WTC11 (cell line): ENCODE data around the gene KNOP1. TPM values are rescaled to one million over a fixed set of nuclear protein-coding genes. Genes with fewer than 3 reads are reported as not detected.

Source experiments
- ATAC-seq: fragments of 200-7000 bp; cut with Tn5 transposase; 2 replicates; pipeline ENCODE4 v1.10.0; 2021; ENCODE audit warnings: mild to moderate bottlenecking, moderate library complexity
- CTCF ChIA-PET: fragments of 300-600 bp; sonication (Branson Sonifier 250); formaldehyde crosslinking; loops from one replicate; lab custom pipeline; 2021; ENCODE audit warnings: antibody characterized with exemption; lab: Charles Lee
- POLR2A ChIA-PET: fragments of 350-600 bp; sonication (Branson Sonifier 250); formaldehyde crosslinking; loops from one replicate; lab custom pipeline; 2021; ENCODE audit warnings: antibody characterized with exemption; lab: Charles Lee
- DNase-seq: peaks from one replicate; pipeline ENCODE4 v3.0.0; 2021; ENCODE audit warnings: low spot score
- H3K27ac Mint-ChIP-seq: 2 replicates; pipeline ENCODE4 v1.8.0; 2021; ENCODE audit warnings: mixed read lengths
- H3K27me3 Mint-ChIP-seq: 2 replicates; pipeline ENCODE4 v1.8.0; 2021; ENCODE audit warnings: low read depth, mild to moderate bottlenecking, moderate library complexity, mixed read lengths
- H3K36me3 Mint-ChIP-seq: 2 replicates; pipeline ENCODE4 v1.8.0; 2021; ENCODE audit warnings: mixed read lengths
- H3K4me1 Mint-ChIP-seq: 2 replicates; pipeline ENCODE4 v1.8.0; 2022; ENCODE audit warnings: mixed read lengths
- H3K4me3 Mint-ChIP-seq: 2 replicates; pipeline ENCODE4 v1.8.0; 2021; ENCODE audit warnings: mild to moderate bottlenecking, moderate library complexity, mixed read lengths
- H3K9me3 Mint-ChIP-seq: 2 replicates; pipeline ENCODE4 v1.8.0; 2021; ENCODE audit warnings: mixed read lengths
- ERG ChIP-seq: fragments of 250-450 bp; sonication (Bioruptor Pico); IDR thresholded peaks from 2 replicates; pipeline ENCODE4 v1.8.0; 2021; ENCODE audit warnings: mild to moderate bottlenecking
- ETV6 ChIP-seq: sonication (generic); formaldehyde crosslinking; IDR thresholded peaks from 2 replicates; pipeline ENCODE4 v1.8.1; 2022; ENCODE audit warnings: mild to moderate bottlenecking, missing genetic modification reagents
- GABPB1 ChIP-seq: sonication (generic); formaldehyde crosslinking; IDR thresholded peaks from 2 replicates; pipeline ENCODE4 v1.8.1; 2023; ENCODE audit warnings: mild to moderate bottlenecking, missing genetic modification reagents
- IRF1 ChIP-seq: sonication (generic); formaldehyde crosslinking; IDR thresholded peaks from 2 replicates; pipeline ENCODE4 v1.8.0; 2023; ENCODE audit warnings: missing genetic modification reagents
- MAX ChIP-seq: sonication (generic); formaldehyde crosslinking; IDR thresholded peaks from 2 replicates; pipeline ENCODE4 v1.8.0; 2022; ENCODE audit warnings: mild to moderate bottlenecking, missing genetic modification reagents
- MLX ChIP-seq: sonication (generic); formaldehyde crosslinking; IDR thresholded peaks from 2 replicates; pipeline ENCODE4 v1.8.1; 2023; ENCODE audit warnings: mild to moderate bottlenecking, missing genetic modification reagents, moderate library complexity
- NFATC4 ChIP-seq: fragments of 250-450 bp; sonication (Bioruptor Pico); IDR thresholded peaks from 2 replicates; pipeline ENCODE4 v1.9.0; 2021; ENCODE audit warnings: mild to moderate bottlenecking
- NFE2L1 ChIP-seq: sonication (generic); formaldehyde crosslinking; IDR thresholded peaks from 2 replicates; pipeline ENCODE4 v1.8.1; 2023; ENCODE audit warnings: missing genetic modification reagents
- NR3C1 ChIP-seq: sonication (generic); formaldehyde crosslinking; conservative IDR thresholded peaks from 2 replicates; pipeline ENCODE4 v1.8.1; 2023; ENCODE audit warnings: low read depth, mild to moderate bottlenecking, missing genetic modification reagents
- OVOL2 ChIP-seq: fragments of 250-450 bp; sonication (Bioruptor Pico); IDR thresholded peaks from 2 replicates; pipeline ENCODE4 v1.9.0; 2021; ENCODE audit warnings: mild to moderate bottlenecking, borderline replicate concordance
- PRRX2 ChIP-seq: fragments of 250-450 bp; sonication (Bioruptor Pico); IDR thresholded peaks from 2 replicates; pipeline ENCODE4 v1.8.0; 2021; ENCODE audit warnings: mild to moderate bottlenecking
- SMAD4 ChIP-seq: sonication (generic); formaldehyde crosslinking; IDR thresholded peaks from 2 replicates; pipeline ENCODE4 v1.8.0; 2022; ENCODE audit warnings: mild to moderate bottlenecking, missing genetic modification reagents
- TP53 ChIP-seq: sonication (generic); formaldehyde crosslinking; IDR thresholded peaks from 2 replicates; pipeline ENCODE4 v1.8.1; 2023; ENCODE audit warnings: mild to moderate bottlenecking, missing genetic modification reagents
- ZBTB21 ChIP-seq: sonication (generic); formaldehyde crosslinking; IDR thresholded peaks from 2 replicates; pipeline ENCODE4 v1.8.1; 2023; ENCODE audit warnings: mild to moderate bottlenecking, missing genetic modification reagents, borderline replicate concordance
- ZNF232 ChIP-seq: sonication (generic); formaldehyde crosslinking; IDR thresholded peaks from 2 replicates; pipeline ENCODE4 v1.8.0; 2022; ENCODE audit warnings: mild to moderate bottlenecking, missing genetic modification reagents
- ZNF396 ChIP-seq: fragments of 250-450 bp; sonication (Bioruptor Pico); IDR thresholded peaks from 2 replicates; pipeline ENCODE4 v1.8.0; 2021; ENCODE audit warnings: mild to moderate bottlenecking, moderate library complexity, borderline replicate concordance
- ZNF512 ChIP-seq: sonication (generic); formaldehyde crosslinking; IDR thresholded peaks from 2 replicates; pipeline ENCODE4 v1.8.1; 2022; ENCODE audit warnings: missing genetic modification reagents, borderline replicate concordance
- total RNA-seq: library from RNA; stranded (reverse); gene quantifications from 3 replicates; pipeline ENCODE4 v1.2.3, GENCODE V29; 2021
- TF ChIP-seq, protein P1 (sequence below): fragments of 250-450 bp; sonication (Bioruptor Pico); conservative IDR thresholded peaks from 2 replicates; pipeline ENCODE4 v1.9.0; 2021; ENCODE audit warnings: mild to moderate bottlenecking
- TF ChIP-seq, protein P2 (sequence below): sonication (generic); formaldehyde crosslinking; IDR thresholded peaks from 2 replicates; pipeline ENCODE4 v1.8.1; 2022; ENCODE audit warnings: low read depth, missing genetic modification reagents, borderline replicate concordance
- TF ChIP-seq, protein P3 (sequence below): sonication (generic); formaldehyde crosslinking; IDR thresholded peaks from 2 replicates; pipeline ENCODE4 v1.8.1; 2022; ENCODE audit warnings: low read depth, mild to moderate bottlenecking, moderate library complexity, missing genetic modification reagents, borderline replicate concordance
- TF ChIP-seq, protein P4 (sequence below): fragments of 250-450 bp; sonication (Bioruptor Pico); IDR thresholded peaks from 2 replicates; pipeline ENCODE4 v1.9.0; 2021; ENCODE audit warnings: mild to moderate bottlenecking

KNOP1 gene
- total RNA-seq, 1 experiment from 2014 or later = 102 TPM

- TF ChIP-seq, protein P1, sequence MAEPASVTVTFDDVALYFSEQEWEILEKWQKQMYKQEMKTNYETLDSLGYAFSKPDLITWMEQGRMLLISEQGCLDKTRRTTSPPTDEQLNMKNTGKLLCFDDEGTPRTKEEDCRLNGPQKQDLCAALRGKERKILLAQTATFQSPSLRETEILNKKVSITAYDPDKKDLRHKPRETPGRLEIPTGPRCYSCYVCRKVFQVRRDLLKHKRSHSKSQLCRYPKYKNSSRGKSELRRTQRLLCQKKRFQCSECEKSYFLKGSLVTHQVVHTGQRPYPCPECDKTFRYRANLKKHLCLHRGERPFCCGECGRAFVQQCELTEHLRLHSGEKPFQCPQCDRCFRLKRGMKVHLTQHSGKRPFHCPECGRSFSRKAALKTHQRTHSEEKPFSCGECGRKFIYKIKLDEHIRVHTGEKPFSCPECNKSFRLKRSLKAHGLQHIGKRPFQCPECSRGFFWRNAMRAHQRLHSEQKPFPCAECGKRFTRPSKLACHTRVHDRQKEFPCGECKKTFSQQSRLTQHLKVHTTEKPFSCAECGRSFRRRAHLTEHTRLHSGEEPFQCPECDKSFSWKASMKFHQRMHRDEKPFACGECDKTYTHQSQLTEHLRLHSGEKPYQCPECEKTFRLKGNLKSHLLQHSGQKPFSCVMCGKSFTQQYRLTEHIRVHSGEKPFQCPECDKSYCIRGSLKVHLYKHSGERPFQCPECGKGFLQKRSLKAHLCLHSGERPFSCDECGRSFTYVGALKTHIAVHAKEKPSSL (CRISPR knock-in tag) = no peak
Observed at GRCh38 chr16:19757026-19757425, 39.0 kb upstream of the KNOP1 start (continued).

- TF ChIP-seq MLX (CRISPR knock-in tag) (no peak), ZBTB21 (CRISPR knock-in tag) (no peak), SMAD4 (CRISPR knock-in tag) (no peak), TP53 (CRISPR knock-in tag) (no peak), ERG (CRISPR knock-in tag) (no peak), GABPB1 (CRISPR knock-in tag) (no peak), NFATC4 (CRISPR knock-in tag) (no peak), ZNF232 (CRISPR knock-in tag) (no peak), PRRX2 (CRISPR knock-in tag) (no peak), ETV6 (no peak), OVOL2 (CRISPR knock-in tag) (no peak), MAX (CRISPR knock-in tag) (no peak), IRF1 (no peak), NR3C1 (CRISPR knock-in tag) (no peak), NFE2L1 (no peak), ZNF396 (CRISPR knock-in tag) (no peak), ZNF512 (CRISPR knock-in tag) (no peak)
- TF ChIP-seq, protein P2, sequence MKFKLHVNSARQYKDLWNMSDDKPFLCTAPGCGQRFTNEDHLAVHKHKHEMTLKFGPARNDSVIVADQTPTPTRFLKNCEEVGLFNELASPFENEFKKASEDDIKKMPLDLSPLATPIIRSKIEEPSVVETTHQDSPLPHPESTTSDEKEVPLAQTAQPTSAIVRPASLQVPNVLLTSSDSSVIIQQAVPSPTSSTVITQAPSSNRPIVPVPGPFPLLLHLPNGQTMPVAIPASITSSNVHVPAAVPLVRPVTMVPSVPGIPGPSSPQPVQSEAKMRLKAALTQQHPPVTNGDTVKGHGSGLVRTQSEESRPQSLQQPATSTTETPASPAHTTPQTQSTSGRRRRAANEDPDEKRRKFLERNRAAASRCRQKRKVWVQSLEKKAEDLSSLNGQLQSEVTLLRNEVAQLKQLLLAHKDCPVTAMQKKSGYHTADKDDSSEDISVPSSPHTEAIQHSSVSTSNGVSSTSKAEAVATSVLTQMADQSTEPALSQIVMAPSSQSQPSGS = no peak
- TF ChIP-seq, protein P3, sequence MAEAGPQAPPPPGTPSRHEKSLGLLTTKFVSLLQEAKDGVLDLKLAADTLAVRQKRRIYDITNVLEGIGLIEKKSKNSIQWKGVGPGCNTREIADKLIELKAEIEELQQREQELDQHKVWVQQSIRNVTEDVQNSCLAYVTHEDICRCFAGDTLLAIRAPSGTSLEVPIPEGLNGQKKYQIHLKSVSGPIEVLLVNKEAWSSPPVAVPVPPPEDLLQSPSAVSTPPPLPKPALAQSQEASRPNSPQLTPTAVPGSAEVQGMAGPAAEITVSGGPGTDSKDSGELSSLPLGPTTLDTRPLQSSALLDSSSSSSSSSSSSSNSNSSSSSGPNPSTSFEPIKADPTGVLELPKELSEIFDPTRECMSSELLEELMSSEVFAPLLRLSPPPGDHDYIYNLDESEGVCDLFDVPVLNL (CRISPR knock-in tag) = no peak
- TF ChIP-seq, protein P4, sequence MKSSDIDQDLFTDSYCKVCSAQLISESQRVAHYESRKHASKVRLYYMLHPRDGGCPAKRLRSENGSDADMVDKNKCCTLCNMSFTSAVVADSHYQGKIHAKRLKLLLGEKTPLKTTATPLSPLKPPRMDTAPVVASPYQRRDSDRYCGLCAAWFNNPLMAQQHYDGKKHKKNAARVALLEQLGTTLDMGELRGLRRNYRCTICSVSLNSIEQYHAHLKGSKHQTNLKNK (CRISPR knock-in tag) = no peak
- DNase-seq (no peak), ATAC-seq (no peak)
- Mint-ChIP-seq H3K27ac (peak overlapping the region; percentile 39; the same call in 1 of the 2 replicates), H3K9me3 (no peaks in the 10 kb centered on the region), H3K4me3 (no peak overlapping the region), H3K4me1 (no peaks in the 10 kb centered on the region), H3K27me3 (no peaks in the 10 kb centered on the region), H3K36me3 (no peaks in the 10 kb centered on the region)
- ChIA-PET CTCF (no interaction called here), POLR2A (no interaction called here)
Observed at GRCh38 chr16:19755268-19755667, 37.2 kb upstream of the KNOP1 start.
